Adipose tissue (tissue), 3 donors: ENCODE results near the gene FBXO28. TPM values are rescaled to one million over a fixed set of nuclear protein-coding genes. Genes with fewer than 3 reads are reported as not detected.

Source experiments
- H3K27ac ChIP-seq: one replicate; pipeline ENCODE4 v1.5.1; 2013; ENCODE audit warnings: low read depth, low read length
- WGBS, 3 donors: extraction: QIAGEN DNeasy Blood & Tissue Kit; methylation state at CpG; one replicate each; pipeline ENCODE4 v1.1.7; 2013; 5-methylcytosine and 5-hydroxymethylcytosine counted together
- polyA plus RNA-seq, 3 donors: library from polyadenylated mRNA; stranded (reverse); fragments of 200-250 nt; gene quantifications; one replicate each; pipeline ENCODE4 v1.2.3, GENCODE V29; 2013
- donor health status: healthy with polysubstance abuse.
- donor health status: Bipolar disorder and iron deficiency.
- donor health status: healthy.

The FBXO28 gene
- polyA plus RNA-seq, 3 donors: 4.6 to 12.2 (median 10.3) TPM

GRCh38 chr1:224132901-224133300, 19.0 kb downstream of the FBXO28 start:
- WGBS, 3 donors: 18 to 45% (median 37%) methylated on average over 1 of the region's 1 CpG
- no peak overlapping the region for H3K27ac ChIP-seq

GRCh38 chr1:224133741-224134299, 19.9 kb downstream of the FBXO28 start:
- no peak overlapping the region for H3K27ac ChIP-seq
- 73 to 87% (median 79%) methylated on average over 5 of the region's 5 CpGs for WGBS, 3 donors

GRCh38 chr1:224137518-224137917, 23.6 kb downstream of the FBXO28 start:
- H3K27ac ChIP-seq: no peak overlapping the region

GRCh38 chr1:224138198-224138597, 24.3 kb downstream of the FBXO28 start:
- WGBS, 3 donors: 76 to 86% (median 82%) methylated on average over 3 of the region's 3 CpGs
- H3K27ac ChIP-seq: no peak overlapping the region

- H3K27ac ChIP-seq: no peak overlapping the region
- WGBS, 3 donors: 89 to 99% (median 94%) methylated on average over 3 of the region's 3 CpGs
Observed at GRCh38 chr1:224141693-224142092, 27.8 kb downstream of the FBXO28 start.

- 62 to 96% (median 86%) methylated on average over 1 of the region's 1 CpG for WGBS, 3 donors
Observed at GRCh38 chr1:224149709-224150108, 35.8 kb downstream of the FBXO28 start.

GRCh38 chr1:224151117-224151516, 37.2 kb downstream of the FBXO28 start:
- WGBS, 3 donors: 77 to 94% (median 79%) methylated on average over 3 of the region's 3 CpGs
- H3K27ac ChIP-seq: no peak overlapping the region

More at GRCh38 chr1:224149709-224150108, 35.8 kb downstream of the FBXO28 start:
- no peak overlapping the region for H3K27ac ChIP-seq

- no peak overlapping the region for H3K27ac ChIP-seq
- 91 to 95% (median 92%) methylated on average over 11 of the region's 11 CpGs for WGBS, 3 donors
Observed at GRCh38 chr1:224157316-224157715, 43.4 kb downstream of the FBXO28 start.

GRCh38 chr1:224159541-224159940, 45.6 kb downstream of the FBXO28 start:
- 74 to 75% (median 75%) methylated on average over 6 of the region's 6 CpGs for WGBS, 3 donors
- H3K27ac ChIP-seq: no peak overlapping the region

- no peak overlapping the region for H3K27ac ChIP-seq
Observed at GRCh38 chr1:224160171-224160682, 46.3 kb downstream of the FBXO28 start.

GRCh38 chr1:224162768-224163167, 48.9 kb downstream of the FBXO28 start:
- 94 to 96% (median 95%) methylated on average over 8 of the region's 8 CpGs for WGBS, 3 donors
- no peak overlapping the region for H3K27ac ChIP-seq

More at GRCh38 chr1:224160171-224160682, 46.3 kb downstream of the FBXO28 start:
- WGBS, 3 donors: 82 to 91% (median 90%) methylated on average over 9 of the region's 9 CpGs

- 55 to 77% (median 63%) methylated on average over 2 of the region's 2 CpGs for WGBS, 3 donors
Observed at GRCh38 chr1:224163311-224163710, 49.4 kb downstream of the FBXO28 start.

GRCh38 chr1:224168859-224169380, 55.0 kb downstream of the FBXO28 start:
- H3K27ac ChIP-seq: no peak overlapping the region
- WGBS, 3 donors: 11 to 57% (median 18%) methylated on average over 5 of the region's 5 CpGs

More at GRCh38 chr1:224163311-224163710, 49.4 kb downstream of the FBXO28 start:
- no peak overlapping the region for H3K27ac ChIP-seq

GRCh38 chr1:224169718-224170270, 55.9 kb downstream of the FBXO28 start:
- H3K27ac ChIP-seq: no peak overlapping the region
- WGBS, 3 donors: 77 to 90% (median 80%) methylated on average over 4 of the region's 4 CpGs

GRCh38 chr1:224170343-224170742, 56.4 kb downstream of the FBXO28 start:
- no peak overlapping the region for H3K27ac ChIP-seq
- 89 to 90% (median 89%) methylated on average over 4 of the region's 4 CpGs for WGBS, 3 donors

GRCh38 chr1:224170748-224171478, 57.0 kb downstream of the FBXO28 start:
- WGBS, 3 donors: 63 to 75% (median 75%) methylated on average over 8 to 9 of the region's 9 CpGs
- no peak overlapping the region for H3K27ac ChIP-seq

- no peak overlapping the region for H3K27ac ChIP-seq
- WGBS, 3 donors: 75 to 83% (median 79%) methylated on average over 3 of the region's 3 CpGs
Observed at GRCh38 chr1:224172229-224172628, 58.3 kb downstream of the FBXO28 start.

GRCh38 chr1:224173523-224173922, 59.6 kb downstream of the FBXO28 start:
- H3K27ac ChIP-seq: no peak overlapping the region
- 86 to 93% (median 92%) methylated on average over 5 of the region's 5 CpGs for WGBS, 3 donors

- WGBS, 3 donors: 6 to 30% (median 12%) methylated on average over 21 of the region's 21 CpGs
- H3K27ac ChIP-seq: no peak overlapping the region
Observed at GRCh38 chr1:224175617-224176016, 61.7 kb downstream of the FBXO28 start.
